ENCODE data around the gene OTUD3.
"Not testable (repeated sequence)": the region's sequence is repeated elsewhere in the genome, so short reads cannot be mapped to it uniquely, and the experiment has no call there.

OTUD3 gene

GRCh38 chr1:19861034-19861433, 21.2 kb upstream of the OTUD3 start:
- Mint-ChIP-seq H3K9me3 (peaks cover 5% of the 10 kb centered on the region), H3K4me1 (no peaks in the 10 kb centered on the region), H3K36me3 (no peaks in the 10 kb centered on the region), H3K4me3 (no peak overlapping the region), H3K27ac (no peak overlapping the region)
- DNase-seq (ENCODE audit: low spot score in 2 of 2) (no peak), ATAC-seq (no peak)

- Mint-ChIP-seq H3K9me3 (peaks cover 5% of the 10 kb centered on the region), H3K36me3 (no peaks in the 10 kb centered on the region), H3K27ac (no peak overlapping the region), H3K4me1 (no peaks in the 10 kb centered on the region), H3K4me3 (no peak overlapping the region)
- ATAC-seq (no peak), DNase-seq (ENCODE audit: low spot score in 2 of 2) (no peak)
Observed at GRCh38 chr1:19861842-19862530, 20.2 kb upstream of the OTUD3 start.

- no peak for DNase-seq (ENCODE audit: low spot score in 2 of 2)
- peaks cover 5% of the 10 kb centered on the region for H3K9me3 Mint-ChIP-seq
- H3K27ac Mint-ChIP-seq = no peak overlapping the region
- H3K4me3 Mint-ChIP-seq = no peak overlapping the region
- H3K36me3 Mint-ChIP-seq = no peaks in the 10 kb centered on the region
- no peaks in the 10 kb centered on the region for H3K4me1 Mint-ChIP-seq
- no peak for ATAC-seq
Observed at GRCh38 chr1:19862944-19863343, 19.3 kb upstream of the OTUD3 start.

GRCh38 chr1:19864570-19865160, 17.5 kb upstream of the OTUD3 start:
- H3K9me3 Mint-ChIP-seq = peaks cover 5% of the 10 kb centered on the region
- H3K4me1 Mint-ChIP-seq = no peaks in the 10 kb centered on the region
- H3K27ac Mint-ChIP-seq = no peak overlapping the region
- DNase-seq (ENCODE audit: low spot score in 2 of 2) (no peak), ATAC-seq (no peak)
- no peak overlapping the region for H3K4me3 Mint-ChIP-seq
- H3K36me3 Mint-ChIP-seq = no peaks in the 10 kb centered on the region

GRCh38 chr1:19866029-19866428, 16.2 kb upstream of the OTUD3 start:
- Mint-ChIP-seq H3K4me3 (no peak overlapping the region), H3K36me3 (no peaks in the 10 kb centered on the region), H3K4me1 (no peaks in the 10 kb centered on the region), H3K27ac (no peak overlapping the region), H3K9me3 (peaks cover 5% of the 10 kb centered on the region)
- ATAC-seq (no peak), DNase-seq (ENCODE audit: low spot score in 2 of 2) (no peak)

- no peak overlapping the region for H3K27ac Mint-ChIP-seq
- no peak overlapping the region for H3K4me3 Mint-ChIP-seq
- H3K9me3 Mint-ChIP-seq = peaks cover 5% of the 10 kb centered on the region
- H3K4me1 Mint-ChIP-seq = no peaks in the 10 kb centered on the region
- DNase-seq (ENCODE audit: low spot score in 2 of 2) (no peak), ATAC-seq (no peak)
- H3K36me3 Mint-ChIP-seq = no peaks in the 10 kb centered on the region
Observed at GRCh38 chr1:19866758-19867157, 15.4 kb upstream of the OTUD3 start.

- H3K36me3 Mint-ChIP-seq; H3K9me3 Mint-ChIP-seq; H3K4me3 Mint-ChIP-seq; DNase-seq (ENCODE audit: low spot score in 2 of 2); ATAC-seq; H3K4me1 Mint-ChIP-seq; H3K27ac Mint-ChIP-seq: not testable (repeated sequence)
Observed at GRCh38 chr1:19868575-19868974, 13.6 kb upstream of the OTUD3 start.

- not testable (repeated sequence) for DNase-seq (ENCODE audit: low spot score in 2 of 2); H3K4me1 Mint-ChIP-seq; H3K27ac Mint-ChIP-seq; H3K4me3 Mint-ChIP-seq; H3K9me3 Mint-ChIP-seq; H3K36me3 Mint-ChIP-seq; ATAC-seq
Observed at GRCh38 chr1:19869453-19869852, 12.7 kb upstream of the OTUD3 start.

- Mint-ChIP-seq H3K9me3 (no peaks in the 10 kb centered on the region), H3K4me1 (no peaks in the 10 kb centered on the region), H3K4me3 (no peak overlapping the region), H3K27ac (no peak overlapping the region), H3K36me3 (no peaks in the 10 kb centered on the region)
- no peak for ATAC-seq
- no peak for DNase-seq (ENCODE audit: low spot score in 2 of 2)
Observed at GRCh38 chr1:19869929-19870328, 12.3 kb upstream of the OTUD3 start.

GRCh38 chr1:19872190-19872589, 10.0 kb upstream of the OTUD3 start:
- H3K4me3 Mint-ChIP-seq = no peak overlapping the region
- no peaks in the 10 kb centered on the region for H3K4me1 Mint-ChIP-seq
- H3K27ac Mint-ChIP-seq = no peak overlapping the region
- DNase-seq (ENCODE audit: low spot score in 2 of 2) (no peak), ATAC-seq (no peak)
- no peaks in the 10 kb centered on the region for H3K9me3 Mint-ChIP-seq
- H3K36me3 Mint-ChIP-seq = no peaks in the 10 kb centered on the region

GRCh38 chr1:19877181-19877750, 4.9 kb upstream of the OTUD3 start:
- Mint-ChIP-seq H3K4me1 (peaks cover 6% of the 10 kb centered on the region), H3K27ac (no peak overlapping the region), H3K9me3 (no peaks in the 10 kb centered on the region), H3K4me3 (no peak overlapping the region), H3K36me3 (no peaks in the 10 kb centered on the region)
- ATAC-seq = no peak
- no peak for DNase-seq (ENCODE audit: low spot score in 2 of 2)

GRCh38 chr1:19877821-19878636, 4.2 kb upstream of the OTUD3 start:
- DNase-seq (ENCODE audit: low spot score in 2 of 2) (no peak), ATAC-seq (no peak)
- no peak overlapping the region for H3K4me3 Mint-ChIP-seq
- peaks cover 9% of the 10 kb centered on the region for H3K4me1 Mint-ChIP-seq
- no peak overlapping the region for H3K27ac Mint-ChIP-seq
- H3K36me3 Mint-ChIP-seq = no peaks in the 10 kb centered on the region
- no peaks in the 10 kb centered on the region for H3K9me3 Mint-ChIP-seq

GRCh38 chr1:19878637-19878985, 3.6 kb upstream of the OTUD3 start:
- H3K36me3 Mint-ChIP-seq = no peaks in the 10 kb centered on the region
- no peak overlapping the region for H3K27ac Mint-ChIP-seq
- no peak for ATAC-seq
- H3K4me1 Mint-ChIP-seq = peaks cover 15% of the 10 kb centered on the region
- no peak for DNase-seq (ENCODE audit: low spot score in 2 of 2)
- H3K4me3 Mint-ChIP-seq = no peak overlapping the region
- no peaks in the 10 kb centered on the region for H3K9me3 Mint-ChIP-seq

- Mint-ChIP-seq H3K4me3 (no peak overlapping the region), H3K36me3 (no peaks in the 10 kb centered on the region), H3K27ac (no peak overlapping the region), H3K9me3 (no peaks in the 10 kb centered on the region), H3K4me1 (peaks cover 21% of the 10 kb centered on the region)
- DNase-seq (ENCODE audit: low spot score in 2 of 2) = no peak
- ATAC-seq = no peak
Observed at GRCh38 chr1:19879227-19879626, 3.0 kb upstream of the OTUD3 start.

GRCh38 chr1:19879661-19880060, 2.5 kb upstream of the OTUD3 start:
- H3K4me1 Mint-ChIP-seq = peaks cover 25% of the 10 kb centered on the region
- H3K36me3 Mint-ChIP-seq = no peaks in the 10 kb centered on the region
- H3K27ac Mint-ChIP-seq = no peak overlapping the region
- H3K4me3 Mint-ChIP-seq = no peak overlapping the region
- no peak for ATAC-seq
- H3K9me3 Mint-ChIP-seq = no peaks in the 10 kb centered on the region
- no peak for DNase-seq (ENCODE audit: low spot score in 2 of 2)

GRCh38 chr1:19880841-19881240, 1.4 kb upstream of the OTUD3 start:
- not testable (repeated sequence) for H3K27ac Mint-ChIP-seq, H3K4me3 Mint-ChIP-seq

More at GRCh38 chr1:19880841-19881240, 1.4 kb upstream of the OTUD3 start:
- not testable (repeated sequence) for ATAC-seq; H3K36me3 Mint-ChIP-seq; H3K9me3 Mint-ChIP-seq; DNase-seq (ENCODE audit: low spot score in 2 of 2)
- H3K4me1 Mint-ChIP-seq = peaks cover 31% of the 10 kb centered on the region
